Keratinocyte (primary cell): ENCODE data around the gene TTC23L. TPM values are rescaled to one million over a fixed set of nuclear protein-coding genes. Genes with fewer than 3 reads are reported as not detected.

Source experiments
- DNase-seq: peaks from one replicate; pipeline ENCODE4 v3.0.0-alpha.2; 2011; ENCODE audit warnings: low read depth, missing footprints, low spot score
- FAIRE-seq: peaks from 2 replicates; lab custom pipeline; 2011; peaks lifted over from hg19 to GRCh38; lab: Jason Lieb, UNC
- H2AFZ ChIP-seq: 2 replicates; pipeline ENCODE4 v1.6.0; 2012; ENCODE audit warnings: low read length, control low read depth, inconsistent platforms; ENCODE audit not compliant: control insufficient read depth
- H3K27ac ChIP-seq: 2 replicates; pipeline ENCODE4 v1.5.1; 2011; ENCODE audit warnings: low read length; ENCODE audit not compliant: control insufficient read depth, insufficient read depth
- H3K27me3 ChIP-seq: 3 replicates; pipeline ENCODE4 v1.6.0; 2011; ENCODE audit warnings: low read length; ENCODE audit not compliant: control insufficient read depth, insufficient read depth; ENCODE audit errors: extremely low read depth
- H3K36me3 ChIP-seq, 2 experiments: 2 replicates in 1 of 2; 3 replicates in 1 of 2; pipeline ENCODE4 v1.5.1; 2011; ENCODE audit warnings: low read length in 2 of 2, mild to moderate bottlenecking in 1 of 2; ENCODE audit not compliant: control insufficient read depth in 2 of 2, insufficient read depth in 2 of 2; ENCODE audit errors: extremely low read depth in 1 of 2
- H3K4me1 ChIP-seq: 3 replicates; pipeline ENCODE4 v1.5.1; 2011; ENCODE audit warnings: low read length; ENCODE audit not compliant: control insufficient read depth, insufficient read depth; ENCODE audit errors: extremely low read depth
- H3K4me2 ChIP-seq: 3 replicates; pipeline ENCODE4 v1.6.0; 2011; ENCODE audit warnings: low read depth, low read length; ENCODE audit not compliant: control insufficient read depth, insufficient read depth; ENCODE audit errors: extremely low read depth
- H3K4me3 ChIP-seq, 3 experiments: fragments of 200-600 bp in 1 of 3; sonication (generic) in 1 of 3; 2 replicates in 2 of 3; 3 replicates in 1 of 3; pipeline ENCODE4 v1.5.1; 2011 to 2016; ENCODE audit warnings: low read length in 3 of 3, mild to moderate bottlenecking in 3 of 3, control low read depth in 2 of 3, inconsistent platforms in 1 of 3, low read depth in 1 of 3, mixed read lengths in 1 of 3, mixed run types in 1 of 3, moderate library complexity in 1 of 3; ENCODE audit not compliant: control insufficient read depth in 2 of 3, insufficient read depth in 2 of 3; ENCODE audit errors: extremely low read depth in 1 of 3
- H3K79me2 ChIP-seq: 2 replicates; pipeline ENCODE4 v1.6.0; 2012; ENCODE audit warnings: low read length; ENCODE audit not compliant: control insufficient read depth, insufficient read depth
- H3K9ac ChIP-seq: 3 replicates; pipeline ENCODE4 v1.6.0; 2011; ENCODE audit warnings: low read length; ENCODE audit not compliant: control insufficient read depth, insufficient read depth; ENCODE audit errors: extremely low read depth
- H3K9me1 ChIP-seq: 3 replicates; pipeline ENCODE4 v1.6.0; 2011; ENCODE audit warnings: low read length; ENCODE audit not compliant: control insufficient read depth, insufficient read depth; ENCODE audit errors: extremely low read depth
- H3K9me3 ChIP-seq: 2 replicates; pipeline ENCODE4 v1.5.1; 2012; ENCODE audit warnings: low read depth, low read length; ENCODE audit not compliant: control insufficient read depth
- H4K20me1 ChIP-seq: 3 replicates; pipeline ENCODE4 v1.6.0; 2011; ENCODE audit warnings: low read length; ENCODE audit not compliant: control insufficient read depth, insufficient read depth; ENCODE audit errors: extremely low read depth
- EZH2 ChIP-seq: IDR thresholded peaks from one replicate; pipeline ENCODE4 v1.6.1; 2012; ENCODE audit warnings: inconsistent platforms, mild to moderate bottlenecking, low read length, moderate library complexity
- dilution Hi-C: fragments of 300-500 bp; cut with MboI; formaldehyde crosslinking; loops from one replicate; pipeline ENCODE4 v1.7.0; 2020; ENCODE audit warnings: low sequenced_read_pairs; ENCODE audit not compliant: extremely low pct_ligation_motif_present
- polyA plus RNA-seq, 5 experiments: library from polyadenylated mRNA; depleted of rRNA in 3 of 5; stranded (reverse) in 3 of 5; stranded (forward) in 1 of 5; unstranded in 1 of 5; fragments of >200 nt; gene quantifications; 1 replicate in 1 of 5; 2 replicates in 3 of 5; 3 replicates in 1 of 5; pipeline versions ENCODE4 v1.2.1 to v1.2.3, GENCODE V29; 2011 to 2012; ENCODE audit warnings: missing spikeins in 2 of 5, low read depth in 1 of 5, low replicate concordance in 1 of 5
- TF ChIP-seq, protein P1 (sequence below), 3 experiments: IDR thresholded peaks in 1 of 3; conservative IDR thresholded peaks in 1 of 3; optimal IDR thresholded peaks in 1 of 3; 2 replicates in 2 of 3; 3 replicates in 1 of 3; pipeline versions ENCODE3 to v1.5.1; 2011; ENCODE audit warnings: low read length in 3 of 3, mild to moderate bottlenecking in 3 of 3, moderate library complexity in 2 of 3, control low read depth in 1 of 3, inconsistent platforms in 1 of 3; ENCODE audit not compliant: insufficient read depth in 2 of 3; ENCODE audit errors: extremely low read depth in 1 of 3

Gene TTC23L
- polyA plus RNA-seq, 1 donor (not counting 4 experiments of a cell fraction or from before 2014, with no cell fraction given): 0.12 TPM

DNA sequence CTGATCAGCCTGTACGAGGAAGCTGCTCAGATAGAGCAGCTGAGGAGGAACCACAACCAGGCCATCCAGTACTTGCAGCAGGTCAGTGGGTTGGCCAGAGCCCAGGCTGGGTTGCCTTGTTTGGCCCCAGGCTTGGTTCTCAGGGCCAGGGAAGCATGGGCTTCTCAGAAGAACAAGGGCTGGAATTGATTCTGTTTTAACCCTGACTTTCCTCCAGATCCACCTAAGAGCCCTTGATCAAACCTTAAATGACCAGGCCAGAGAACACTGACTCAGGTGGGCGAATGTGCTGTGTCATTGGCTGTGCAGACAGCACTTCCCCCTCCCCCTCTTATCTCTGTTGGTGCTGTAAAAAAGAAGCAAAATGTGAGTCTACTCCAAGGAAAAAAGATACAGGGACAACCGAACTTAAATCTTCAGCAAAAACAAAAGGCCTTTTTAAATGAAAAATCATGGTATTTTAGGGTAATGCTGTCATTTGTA is 28.1 kb downstream of the TTC23L start:
- no peaks in the 10 kb centered on the region for H3K9me3 ChIP-seq
- H3K4me1 ChIP-seq: no peaks in the 10 kb centered on the region
- H3K27ac ChIP-seq: no peak overlapping the region
- no peaks in the 10 kb centered on the region for H3K79me2 ChIP-seq
- DNase-seq (no peak), FAIRE-seq (no peak)
- TF ChIP-seq EZH2: no peak
- TF ChIP-seq, protein P1, sequence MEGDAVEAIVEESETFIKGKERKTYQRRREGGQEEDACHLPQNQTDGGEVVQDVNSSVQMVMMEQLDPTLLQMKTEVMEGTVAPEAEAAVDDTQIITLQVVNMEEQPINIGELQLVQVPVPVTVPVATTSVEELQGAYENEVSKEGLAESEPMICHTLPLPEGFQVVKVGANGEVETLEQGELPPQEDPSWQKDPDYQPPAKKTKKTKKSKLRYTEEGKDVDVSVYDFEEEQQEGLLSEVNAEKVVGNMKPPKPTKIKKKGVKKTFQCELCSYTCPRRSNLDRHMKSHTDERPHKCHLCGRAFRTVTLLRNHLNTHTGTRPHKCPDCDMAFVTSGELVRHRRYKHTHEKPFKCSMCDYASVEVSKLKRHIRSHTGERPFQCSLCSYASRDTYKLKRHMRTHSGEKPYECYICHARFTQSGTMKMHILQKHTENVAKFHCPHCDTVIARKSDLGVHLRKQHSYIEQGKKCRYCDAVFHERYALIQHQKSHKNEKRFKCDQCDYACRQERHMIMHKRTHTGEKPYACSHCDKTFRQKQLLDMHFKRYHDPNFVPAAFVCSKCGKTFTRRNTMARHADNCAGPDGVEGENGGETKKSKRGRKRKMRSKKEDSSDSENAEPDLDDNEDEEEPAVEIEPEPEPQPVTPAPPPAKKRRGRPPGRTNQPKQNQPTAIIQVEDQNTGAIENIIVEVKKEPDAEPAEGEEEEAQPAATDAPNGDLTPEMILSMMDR (optimal IDR thresholded peaks at IDR 0.05 in 1 of 3, IDR thresholded peaks at IDR 0.05 in 1 of 3, conservative IDR thresholded peaks at IDR 0.05 in 1 of 3; ENCODE audit: extremely low read depth in 1 of 3, insufficient read depth in 2 of 3, low read length in 3 of 3): no peak
- no peak overlapping the region for H2AFZ ChIP-seq
- H3K4me2 ChIP-seq: no peak overlapping the region
- H4K20me1 ChIP-seq: no peaks in the 10 kb centered on the region
- no peaks in the 10 kb centered on the region for H3K27me3 ChIP-seq
- no peak overlapping the region for H3K4me3 ChIP-seq
- no peak overlapping the region for H3K9ac ChIP-seq
- dilution Hi-C loops: no loop called here
- no peaks in the 10 kb centered on the region for H3K9me1 ChIP-seq
- H3K36me3 ChIP-seq: no peaks in the 10 kb centered on the region

DNA sequence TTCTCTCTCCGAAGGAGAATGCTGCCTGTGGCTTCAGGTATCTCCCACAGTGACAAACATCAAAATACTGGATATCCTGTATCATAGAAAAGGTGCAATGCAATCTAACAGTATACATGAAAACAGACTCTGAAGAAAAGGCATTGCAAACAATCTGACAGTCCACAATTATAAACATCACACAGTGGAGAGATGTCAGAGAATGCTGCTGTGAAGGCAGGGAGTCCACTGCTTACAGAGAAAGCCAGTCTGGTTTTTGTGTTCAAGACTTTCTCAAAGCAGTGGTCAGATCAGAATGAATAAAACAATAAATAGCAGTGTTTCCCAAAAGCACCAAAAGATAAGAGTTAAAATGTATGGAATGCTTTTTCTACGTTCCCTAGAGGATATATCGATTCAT is 28.7 kb downstream of the TTC23L start:
- no peaks in the 10 kb centered on the region for H3K4me1 ChIP-seq
- no peaks in the 10 kb centered on the region for H3K79me2 ChIP-seq
- H3K36me3 ChIP-seq: no peaks in the 10 kb centered on the region
- no peaks in the 10 kb centered on the region for H3K9me3 ChIP-seq
- no peak overlapping the region for H2AFZ ChIP-seq
- no peak overlapping the region for H3K4me2 ChIP-seq
- H3K9me1 ChIP-seq: no peaks in the 10 kb centered on the region
- FAIRE-seq: no peak
- no peak for DNase-seq
- H3K27me3 ChIP-seq: no peaks in the 10 kb centered on the region
- TF ChIP-seq, protein P1 (optimal IDR thresholded peaks at IDR 0.05 in 1 of 3, IDR thresholded peaks at IDR 0.05 in 1 of 3, conservative IDR thresholded peaks at IDR 0.05 in 1 of 3; ENCODE audit: extremely low read depth in 1 of 3, insufficient read depth in 2 of 3, low read length in 3 of 3): no peak
- TF ChIP-seq EZH2: no peak
- no peak overlapping the region for H3K4me3 ChIP-seq
- H3K9ac ChIP-seq: no peak overlapping the region
- no peak overlapping the region for H3K27ac ChIP-seq
- dilution Hi-C loops: no loop called here
- no peaks in the 10 kb centered on the region for H4K20me1 ChIP-seq
